HEK293 (cell line): ENCODE measurements around the gene GTF3C5.

ENCODE experiments used
- KLF16 ChIP-seq: fragments of 450-650 bp; formaldehyde crosslinking; IDR thresholded peaks from 2 replicates; pipeline ENCODE4 v1.5.1; 2017; ENCODE audit warnings: missing biosample characterization, missing genetic modification characterization
- SP2 ChIP-seq: fragments of 450-650 bp; formaldehyde crosslinking; IDR thresholded peaks from 2 replicates; pipeline ENCODE4 v1.5.1; 2016; ENCODE audit warnings: missing biosample characterization, missing genetic modification characterization
- SP3 ChIP-seq: fragments of 450-650 bp; formaldehyde crosslinking; IDR thresholded peaks from 2 replicates; pipeline ENCODE4 v1.5.1; 2016; ENCODE audit warnings: missing biosample characterization, missing genetic modification characterization
- TRIM28 ChIP-seq: IDR thresholded peaks from 2 replicates; pipeline ENCODE4 v1.6.1; 2011; ENCODE audit warnings: low read length, control low read depth, borderline replicate concordance
- TSHZ1 ChIP-seq: fragments of 450-650 bp; formaldehyde crosslinking; IDR thresholded peaks from 2 replicates; pipeline ENCODE4 v1.5.1; 2016; ENCODE audit warnings: missing biosample characterization, missing genetic modification characterization, borderline replicate concordance
- ZFP3 ChIP-seq: fragments of 450-650 bp; formaldehyde crosslinking; IDR thresholded peaks from 2 replicates; pipeline ENCODE4 v1.5.1; 2016; ENCODE audit warnings: low read depth, missing biosample characterization, missing genetic modification characterization
- ZFP37 ChIP-seq: fragments of 450-650 bp; formaldehyde crosslinking; IDR thresholded peaks from 2 replicates; pipeline ENCODE4 v1.5.1; 2016; ENCODE audit warnings: missing biosample characterization, missing genetic modification characterization
- ZFP41 ChIP-seq: fragments of 450-650 bp; formaldehyde crosslinking; IDR thresholded peaks from 2 replicates; pipeline ENCODE4 v1.5.1; 2016; ENCODE audit warnings: missing biosample characterization, missing genetic modification characterization, borderline replicate concordance
- ZIC2 ChIP-seq: fragments of 450-650 bp; formaldehyde crosslinking; IDR thresholded peaks from 2 replicates; pipeline ENCODE4 v1.5.1; 2016; ENCODE audit warnings: missing biosample characterization, missing genetic modification characterization
- ZNF10 ChIP-seq: fragments of 450-650 bp; formaldehyde crosslinking; IDR thresholded peaks from 2 replicates; pipeline ENCODE4 v1.5.1; 2017; ENCODE audit warnings: missing biosample characterization, missing genetic modification characterization
- ZNF155 ChIP-seq: fragments of 450-650 bp; formaldehyde crosslinking; IDR thresholded peaks from 2 replicates; pipeline ENCODE4 v1.5.1; 2016; ENCODE audit warnings: missing biosample characterization, missing genetic modification characterization
- ZNF16 ChIP-seq: fragments of 450-650 bp; formaldehyde crosslinking; IDR thresholded peaks from 2 replicates; pipeline ENCODE4 v1.5.1; 2016; ENCODE audit warnings: low read depth, missing biosample characterization, missing genetic modification characterization
- ZNF175 ChIP-seq: fragments of 450-650 bp; formaldehyde crosslinking; IDR thresholded peaks from 2 replicates; pipeline ENCODE4 v1.5.1; 2016; ENCODE audit warnings: missing biosample characterization, missing genetic modification characterization
- ZNF223 ChIP-seq: fragments of 450-650 bp; formaldehyde crosslinking; IDR thresholded peaks from 2 replicates; pipeline ENCODE4 v1.5.1; 2016; ENCODE audit warnings: missing biosample characterization, missing genetic modification characterization
- ZNF274 ChIP-seq, 2 experiments: fragments of 200-500 bp in 1 of 2; fragments of 450-650 bp in 1 of 2; sonication (Bioruptor generic) in 1 of 2; formaldehyde crosslinking in 1 of 2; IDR thresholded peaks; 2 replicates each; pipeline versions ENCODE4 v1.5.1 to v1.6.1; 2014 to 2016; ENCODE audit warnings: borderline replicate concordance in 1 of 2, inconsistent platforms in 1 of 2, low read length in 1 of 2, missing biosample characterization in 1 of 2, missing genetic modification characterization in 1 of 2
- ZNF280D ChIP-seq: fragments of 450-650 bp; formaldehyde crosslinking; IDR thresholded peaks from 2 replicates; pipeline ENCODE4 v1.5.1; 2016; ENCODE audit warnings: missing biosample characterization, missing genetic modification characterization
- ZNF37A ChIP-seq: fragments of 450-650 bp; IDR thresholded peaks from 2 replicates; pipeline ENCODE4 v1.5.1; 2018; ENCODE audit warnings: missing biosample characterization, missing genetic modification characterization
- ZNF416 ChIP-seq: fragments of 450-650 bp; formaldehyde crosslinking; IDR thresholded peaks from 2 replicates; pipeline ENCODE4 v1.5.1; 2016; ENCODE audit warnings: missing biosample characterization, missing genetic modification characterization
- ZNF423 ChIP-seq: fragments of 450-650 bp; formaldehyde crosslinking; IDR thresholded peaks from 2 replicates; pipeline ENCODE4 v1.5.1; 2016; ENCODE audit warnings: missing biosample characterization, missing genetic modification characterization
- ZNF433 ChIP-seq: fragments of 450-650 bp; formaldehyde crosslinking; IDR thresholded peaks from 2 replicates; pipeline ENCODE4 v1.5.1; 2016; ENCODE audit warnings: missing biosample characterization, missing genetic modification characterization, low read depth
- ZNF555 ChIP-seq: fragments of 450-650 bp; formaldehyde crosslinking; conservative IDR thresholded peaks from 2 replicates; pipeline ENCODE4 v1.5.1; 2017; ENCODE audit warnings: missing biosample characterization, mild to moderate bottlenecking, missing genetic modification characterization, inconsistent platforms
- ZNF560 ChIP-seq: fragments of 450-650 bp; formaldehyde crosslinking; IDR thresholded peaks from 2 replicates; pipeline ENCODE4 v1.5.1; 2017; ENCODE audit warnings: missing biosample characterization, missing genetic modification characterization, borderline replicate concordance
- ZNF571 ChIP-seq: fragments of 450-650 bp; formaldehyde crosslinking; IDR thresholded peaks from 2 replicates; pipeline ENCODE4 v1.5.0; 2017; ENCODE audit warnings: missing biosample characterization, missing genetic modification characterization
- ZNF623 ChIP-seq: fragments of 450-650 bp; formaldehyde crosslinking; IDR thresholded peaks from 2 replicates; pipeline ENCODE4 v1.5.1; 2016; ENCODE audit warnings: missing biosample characterization, missing genetic modification characterization
- ZNF658 ChIP-seq: fragments of 450-650 bp; formaldehyde crosslinking; IDR thresholded peaks from 2 replicates; pipeline ENCODE4; 2016; ENCODE audit warnings: missing biosample characterization, missing genetic modification characterization
- ZNF747 ChIP-seq: fragments of 450-650 bp; formaldehyde crosslinking; IDR thresholded peaks from 2 replicates; pipeline ENCODE4 v1.5.1; 2016; ENCODE audit warnings: missing biosample characterization, missing genetic modification characterization
- ZSCAN30 ChIP-seq: fragments of 450-650 bp; IDR thresholded peaks from 2 replicates; pipeline ENCODE4 v1.5.1; 2018; ENCODE audit warnings: missing biosample characterization, mild to moderate bottlenecking, missing genetic modification characterization, moderate library complexity
- ZXDB ChIP-seq: fragments of 450-650 bp; formaldehyde crosslinking; IDR thresholded peaks from 2 replicates; pipeline ENCODE4 v1.5.1; 2016; ENCODE audit warnings: missing biosample characterization, missing genetic modification characterization
- TF ChIP-seq, protein P1 (sequence below): fragments of 450-650 bp; formaldehyde crosslinking; IDR thresholded peaks from 2 replicates; pipeline ENCODE4 v1.5.1; 2016; ENCODE audit warnings: missing biosample characterization, missing genetic modification characterization
- TF ChIP-seq, protein P2 (sequence below): fragments of 450-650 bp; formaldehyde crosslinking; IDR thresholded peaks from 2 replicates; pipeline ENCODE4 v1.5.1; 2016; ENCODE audit warnings: missing biosample characterization, missing genetic modification characterization

The GTF3C5 gene

GRCh38 chr9:133030317-133031129, at the start of gene GTF3C5 (continued):
- TF ChIP-seq, protein P1, sequence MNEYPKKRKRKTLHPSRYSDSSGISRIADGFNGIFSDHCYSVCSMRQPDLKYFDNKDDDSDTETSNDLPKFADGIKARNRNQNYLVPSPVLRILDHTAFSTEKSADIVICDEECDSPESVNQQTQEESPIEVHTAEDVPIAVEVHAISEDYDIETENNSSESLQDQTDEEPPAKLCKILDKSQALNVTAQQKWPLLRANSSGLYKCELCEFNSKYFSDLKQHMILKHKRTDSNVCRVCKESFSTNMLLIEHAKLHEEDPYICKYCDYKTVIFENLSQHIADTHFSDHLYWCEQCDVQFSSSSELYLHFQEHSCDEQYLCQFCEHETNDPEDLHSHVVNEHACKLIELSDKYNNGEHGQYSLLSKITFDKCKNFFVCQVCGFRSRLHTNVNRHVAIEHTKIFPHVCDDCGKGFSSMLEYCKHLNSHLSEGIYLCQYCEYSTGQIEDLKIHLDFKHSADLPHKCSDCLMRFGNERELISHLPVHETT: peak; percentile 99
- TF ChIP-seq ZFP37 (peak; percentile 99), ZFP3 (0 out of 2 replicates have a peak, but pooled peaks have one; percentile 13), ZNF423 (tag by site-specific recombination) (0 out of 2 replicates have a peak, but pooled peaks have one; percentile 26), ZNF16 (tag by site-specific recombination) (peak; percentile 17; the same call in 1 of the 2 replicates), ZNF555 (no peak), ZIC2 (tag by site-specific recombination) (peak; percentile 37; the same call in 1 of the 2 replicates), ZNF274 (IDR thresholded peaks at IDR 0.05; ENCODE audit: low read length) (no peak), ZNF274 (tag by site-specific recombination; IDR thresholded peaks at IDR 0.05; ENCODE audit: borderline replicate concordance) (no peak), ZFP41 (peak; percentile 80; the same call in 1 of the 2 replicates), ZNF747 (tag by site-specific recombination) (no peak), ZSCAN30 (tag by site-specific recombination) (peak; percentile 88; the same call in 1 of the 2 replicates), ZNF223 (tag by site-specific recombination) (no peak), ZNF175 (tag by site-specific recombination) (no peak), ZNF623 (tag by site-specific recombination) (peak; percentile 42; the same call in 1 of the 2 replicates), ZNF280D (tag by site-specific recombination) (peak; percentile 83; the same call in 1 of the 2 replicates), ZNF571 (no peak), ZNF37A (tag by site-specific recombination) (0 out of 2 replicates have a peak, but pooled peaks have one; percentile 15), SP3 (tag by site-specific recombination) (peak; percentile 81), TRIM28 (no peak), KLF16 (tag by site-specific recombination) (peak; percentile 98), ZNF560 (tag by site-specific recombination) (no peak), ZNF416 (tag by site-specific recombination) (no peak), ZXDB (peak; percentile 99), ZNF658 (tag by site-specific recombination) (no peak), ZNF155 (tag by site-specific recombination) (no peak), ZNF10 (peak; percentile 60; the same call in 1 of the 2 replicates), ZNF433 (tag by site-specific recombination) (no peak), SP2 (tag by site-specific recombination) (peak; percentile 97), TSHZ1 (tag by site-specific recombination) (peak; percentile 89)
- TF ChIP-seq, protein P2, sequence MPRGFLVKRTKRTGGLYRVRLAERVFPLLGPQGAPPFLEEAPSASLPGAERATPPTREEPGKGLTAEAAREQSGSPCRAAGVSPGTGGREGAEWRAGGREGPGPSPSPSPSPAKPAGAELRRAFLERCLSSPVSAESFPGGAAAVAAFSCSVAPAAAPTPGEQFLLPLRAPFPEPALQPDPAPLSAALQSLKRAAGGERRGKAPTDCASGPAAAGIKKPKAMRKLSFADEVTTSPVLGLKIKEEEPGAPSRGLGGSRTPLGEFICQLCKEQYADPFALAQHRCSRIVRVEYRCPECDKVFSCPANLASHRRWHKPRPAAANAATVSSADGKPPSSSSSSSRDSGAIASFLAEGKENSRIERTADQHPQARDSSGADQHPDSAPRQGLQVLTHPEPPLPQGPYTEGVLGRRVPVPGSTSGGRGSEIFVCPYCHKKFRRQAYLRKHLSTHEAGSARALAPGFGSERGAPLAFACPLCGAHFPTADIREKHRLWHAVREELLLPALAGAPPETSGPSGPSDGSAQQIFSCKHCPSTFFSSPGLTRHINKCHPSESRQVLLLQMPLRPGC (tag by site-specific recombination): peak; percentile 96
